HepG2 (cell line): ENCODE data around the gene HOXD4. TPM values are rescaled to one million over a fixed set of nuclear protein-coding genes. Genes with fewer than 3 reads are reported as not detected.

Experiments
- ADNP ChIP-seq: sonication (generic); formaldehyde crosslinking; IDR thresholded peaks from 2 replicates; pipeline ENCODE4 v1.4.0; 2020; ENCODE audit warnings: missing genetic modification reagents
- CTCF ChIP-seq: sonication (generic); formaldehyde crosslinking; IDR thresholded peaks from 2 replicates; pipeline ENCODE4 v1.5.0; 2020; ENCODE audit warnings: mild to moderate bottlenecking, missing genetic modification reagents, moderate library complexity
- EZH2 ChIP-seq: conservative IDR thresholded peaks from 2 replicates; pipeline ENCODE4 v1.6.1; 2012; ENCODE audit warnings: mild to moderate bottlenecking, low read depth, low read length, moderate library complexity
- HES4 ChIP-seq: sonication (generic); formaldehyde crosslinking; IDR thresholded peaks from 2 replicates; pipeline ENCODE4 v1.9.0; 2021; ENCODE audit warnings: mild to moderate bottlenecking, missing genetic modification reagents, borderline replicate concordance
- TCF12 ChIP-seq, 2 experiments: fragments of 450-650 bp in 1 of 2; sonication (generic) in 1 of 2; formaldehyde crosslinking in 1 of 2; IDR thresholded peaks; 2 replicates each; pipeline versions ENCODE4 v1.6.1 to v1.8.0; 2017 to 2022; ENCODE audit warnings: antibody characterized with exemption in 1 of 2, mild to moderate bottlenecking in 1 of 2, missing genetic modification reagents in 1 of 2, moderate library complexity in 1 of 2
- TMF1 ChIP-seq: sonication (generic); formaldehyde crosslinking; IDR thresholded peaks from 2 replicates; pipeline ENCODE4 v1.8.1; 2022; ENCODE audit warnings: low read depth, missing genetic modification reagents
- ZBTB4 ChIP-seq: sonication (generic); formaldehyde crosslinking; IDR thresholded peaks from 2 replicates; pipeline ENCODE4 v1.4.0; 2020; ENCODE audit warnings: missing genetic modification reagents, mild to moderate bottlenecking, borderline replicate concordance
- polyA plus RNA-seq, 8 experiments: library from polyadenylated mRNA; depleted of rRNA in 3 of 8; stranded (reverse) in 7 of 8; unstranded in 1 of 8; fragments of >200 nt; fragmentation: Illumina TruSeq in 4 of 8; extraction: Trizol in 4 of 8; gene quantifications; 2 replicates each; pipeline versions ENCODE4 v1.2.1 to v1.2.3, GENCODE V29; 2011 to 2016; ENCODE audit warnings: low read depth in 4 of 8, missing spikeins in 1 of 8, mixed read lengths in 1 of 8; ENCODE audit not compliant: insufficient read depth in 1 of 8
- total RNA-seq, 5 experiments: library from RNA; depleted of rRNA; stranded (reverse); fragments of >200 nt; fragmentation: Illumina TruSeq; extraction: Trizol; gene quantifications; 2 replicates each; pipeline ENCODE4 v1.2.3, GENCODE V29; 2016; ENCODE audit warnings: low read depth in 1 of 5
- TF ChIP-seq, protein P1 (sequence below): sonication (generic); formaldehyde crosslinking; IDR thresholded peaks from 2 replicates; pipeline ENCODE4 v1.8.1; 2023; ENCODE audit warnings: mild to moderate bottlenecking, missing genetic modification reagents

HOXD4 gene
- total and polyA plus RNA-seq, 2 of the 13 experiments (the other 11 are each of a cell fraction or from before 2014, with no cell fraction given): not detected

DNA sequence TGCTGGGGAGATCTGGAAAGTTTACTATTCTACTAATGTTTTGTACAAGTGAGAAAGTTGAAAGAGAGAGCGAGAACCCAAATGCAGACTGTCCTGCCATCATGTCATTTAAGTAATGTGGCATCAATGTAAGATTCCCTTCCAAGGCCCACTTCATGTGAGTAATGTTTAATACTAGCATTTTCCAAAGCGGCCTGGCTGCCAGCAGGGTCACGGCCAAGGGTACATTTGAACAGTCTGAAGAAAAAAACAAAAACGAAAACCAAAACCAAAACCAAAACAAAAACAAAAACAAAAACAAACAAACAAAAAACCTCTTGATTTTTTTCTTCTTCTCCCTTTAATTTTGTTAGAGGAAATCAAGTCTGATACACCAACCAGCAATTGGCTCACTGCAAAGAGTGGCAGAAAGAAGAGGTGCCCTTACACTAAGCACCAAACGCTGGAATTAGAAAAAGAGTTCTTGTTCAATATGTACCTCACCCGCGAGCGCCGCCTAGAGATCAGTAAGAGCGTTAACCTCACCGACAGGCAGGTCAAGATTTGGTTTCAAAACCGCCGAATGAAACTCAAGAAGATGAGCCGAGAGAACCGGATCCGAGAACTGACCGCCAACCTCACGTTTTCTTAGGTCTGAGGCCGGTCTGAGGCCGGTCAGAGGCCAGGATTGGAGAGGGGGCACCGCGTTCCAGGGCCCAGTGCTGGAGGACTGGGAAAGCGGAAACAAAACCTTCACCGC, 32.6 kb upstream of the HOXD4 start (continued):
- TF ChIP-seq CTCF (CRISPR knock-in tag) (peak; percentile 53), HES4 (CRISPR knock-in tag) (no peak), TCF12 (IDR thresholded peaks at IDR 0.05) (no peak), TCF12 (CRISPR knock-in tag; IDR thresholded peaks at IDR 0.05) (no peak), TMF1 (CRISPR knock-in tag) (no peak), EZH2 (0 out of 2 replicates have a peak, but pooled peaks have one; percentile 35), ZBTB4 (no peak), ADNP (CRISPR knock-in tag) (no peak)
- TF ChIP-seq, protein P1, sequence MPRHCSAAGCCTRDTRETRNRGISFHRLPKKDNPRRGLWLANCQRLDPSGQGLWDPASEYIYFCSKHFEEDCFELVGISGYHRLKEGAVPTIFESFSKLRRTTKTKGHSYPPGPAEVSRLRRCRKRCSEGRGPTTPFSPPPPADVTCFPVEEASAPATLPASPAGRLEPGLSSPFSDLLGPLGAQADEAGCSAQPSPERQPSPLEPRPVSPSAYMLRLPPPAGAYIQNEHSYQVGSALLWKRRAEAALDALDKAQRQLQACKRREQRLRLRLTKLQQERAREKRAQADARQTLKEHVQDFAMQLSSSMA (CRISPR knock-in tag): no peak
